HL-60/S4 treated with phorbol 12-myristate 13-acetate at 8.2 ng/mL for 4 days and 3 days (cell line): Measurements from ENCODE around the gene CCNY.

Source experiments
- in situ Hi-C: fragments of 300-500 bp; cut with MboI; formaldehyde crosslinking; loops from 2 replicates; pipeline ENCODE4 v1.15.0; 2022; ENCODE audit warnings: low sequenced_read_pairs

The CCNY gene

GRCh38 chr10:35607475-35608327, 271.4 kb downstream of the CCNY start:
- in situ Hi-C loops, result no loop called here

- in situ Hi-C loops, result no loop called here
Observed at GRCh38 chr10:35608328-35608672, 272.0 kb downstream of the CCNY start.

DNA sequence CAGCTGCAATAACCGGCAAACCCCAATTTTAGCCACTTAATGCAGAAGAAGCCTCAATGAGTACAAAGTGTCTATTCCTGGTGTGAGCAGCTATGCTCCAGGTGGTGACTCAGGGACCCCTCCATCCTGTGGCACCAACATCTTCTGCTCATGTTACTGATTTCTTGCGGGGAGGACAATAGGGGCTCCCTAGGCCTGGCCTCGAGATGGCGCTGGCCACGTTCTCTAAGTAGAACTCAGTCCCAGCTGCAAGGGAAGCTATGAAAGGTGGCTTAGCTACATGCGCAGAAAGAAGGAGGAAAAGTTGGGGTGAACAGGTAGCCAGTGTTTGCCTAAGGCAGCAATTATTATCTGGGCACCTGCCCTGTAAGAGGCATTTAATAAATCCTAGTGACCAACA, 275.4 kb downstream of the CCNY start:
- in situ Hi-C loops, result no loop called here

- in situ Hi-C loops, result no loop called here
Observed at GRCh38 chr10:35612385-35613106, 276.2 kb downstream of the CCNY start.

GRCh38 chr10:35613107-35613440, 276.8 kb downstream of the CCNY start:
- in situ Hi-C loops, result no loop called here

GRCh38 chr10:35613597-35614226, 277.4 kb downstream of the CCNY start:
- in situ Hi-C loops, result no loop called here

DNA sequence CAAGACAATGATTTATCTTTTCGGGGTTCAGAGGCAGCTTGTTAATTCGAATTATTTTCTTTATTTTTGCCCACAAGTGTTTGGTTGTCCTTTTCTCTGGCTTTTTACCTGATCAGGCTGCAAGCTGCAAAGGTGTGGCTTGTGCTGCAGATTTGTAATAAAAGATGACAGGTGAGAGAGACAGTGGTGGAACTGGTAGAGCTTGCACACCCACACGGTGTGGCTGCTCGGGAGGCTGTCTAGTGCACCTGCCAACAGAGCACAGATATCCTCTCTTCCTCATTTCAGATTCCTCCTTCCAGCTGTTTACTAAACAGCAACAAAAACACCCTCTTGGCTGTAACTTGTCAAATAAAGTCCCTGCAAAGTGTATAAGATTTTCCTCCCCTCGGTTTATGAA, 278.0 kb downstream of the CCNY start:
- in situ Hi-C loops, result no loop called here
